Activated CD8-positive, alpha-beta memory T cell treated with anti-CD3 and anti-CD28 coated beads, Interleukin-2, amount 50 U/mL, for 1 hour (primary cell): ENCODE data around the gene BAHCC1.

Experiments
- DNase-seq: peaks from one replicate; pipeline ENCODE4 v3.0.0-alpha.2; 2020; ENCODE audit errors: extremely low read depth

The BAHCC1 gene

DNA sequence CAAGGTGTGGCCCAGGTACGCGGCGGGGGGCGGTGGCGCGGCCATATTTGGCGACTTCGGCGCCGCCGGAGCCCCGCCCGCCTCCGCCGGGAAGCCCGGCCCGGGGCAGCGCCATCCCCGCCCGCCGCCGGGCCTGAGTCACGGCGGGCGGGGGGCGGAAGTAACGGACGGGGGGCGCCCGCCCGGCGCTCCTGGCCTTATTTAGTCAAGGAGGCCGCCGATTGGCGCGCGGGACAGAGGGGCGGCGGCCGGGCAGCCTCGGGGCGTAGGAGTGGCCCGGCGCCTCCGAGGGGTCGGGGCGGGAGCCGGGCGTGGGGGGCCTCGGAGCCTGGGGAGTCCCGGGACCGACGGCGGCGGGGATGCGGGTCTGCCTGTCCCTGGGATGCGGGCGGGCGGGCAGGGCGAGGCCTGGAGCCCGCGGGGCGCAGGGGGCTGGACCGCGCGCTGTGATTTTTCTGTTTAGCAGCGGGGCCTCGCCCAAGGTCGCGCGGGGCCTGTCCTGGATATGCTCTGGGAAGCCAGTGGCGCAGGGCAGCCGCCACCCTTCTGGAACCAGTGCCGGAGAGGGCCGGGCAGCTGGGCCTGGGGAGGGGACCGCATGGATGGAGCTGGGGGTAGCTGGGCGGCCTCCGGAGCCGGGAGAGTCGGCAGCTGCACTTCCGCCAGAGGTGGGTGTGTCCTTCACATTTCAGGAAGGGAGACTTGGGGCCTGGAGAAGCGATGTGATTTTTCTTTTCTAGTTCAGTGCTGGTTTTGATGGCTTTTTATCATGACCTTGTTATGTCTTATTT is 119.7 kb downstream of the BAHCC1 start:
- no peak for DNase-seq

- no peak for DNase-seq
Observed at GRCh38 chr17:81515530-81516041, 120.3 kb downstream of the BAHCC1 start.
